Thyroid gland (tissue), 4 donors: ENCODE measurements around the gene UMODL1.

Source experiments
- POLR2A ChIP-seq, 2 donors: fragments of 450-650 bp; IDR thresholded peaks; one replicate each; pipeline ENCODE4 v1.6.1; 2017; ENCODE audit warnings: antibody characterized with exemption in 2 of 2, mild to moderate bottlenecking in 2 of 2, moderate library complexity in 1 of 2
- TF ChIP-seq, protein P1 (sequence below), 6 experiments: fragments of 200-600 bp in 3 of 6; fragments of 450-650 bp in 3 of 6; sonication (generic) in 3 of 6; IDR thresholded peaks; one replicate each; pipeline ENCODE4 v1.5.1; 2016 to 2019; ENCODE audit warnings: antibody characterized with exemption in 6 of 6, mild to moderate bottlenecking in 2 of 6, inconsistent platforms in 1 of 6, moderate library complexity in 1 of 6

GRCh38 chr21:42118901-42119300 is 47.8 kb downstream of the UMODL1 start:
- TF ChIP-seq, protein P1, sequence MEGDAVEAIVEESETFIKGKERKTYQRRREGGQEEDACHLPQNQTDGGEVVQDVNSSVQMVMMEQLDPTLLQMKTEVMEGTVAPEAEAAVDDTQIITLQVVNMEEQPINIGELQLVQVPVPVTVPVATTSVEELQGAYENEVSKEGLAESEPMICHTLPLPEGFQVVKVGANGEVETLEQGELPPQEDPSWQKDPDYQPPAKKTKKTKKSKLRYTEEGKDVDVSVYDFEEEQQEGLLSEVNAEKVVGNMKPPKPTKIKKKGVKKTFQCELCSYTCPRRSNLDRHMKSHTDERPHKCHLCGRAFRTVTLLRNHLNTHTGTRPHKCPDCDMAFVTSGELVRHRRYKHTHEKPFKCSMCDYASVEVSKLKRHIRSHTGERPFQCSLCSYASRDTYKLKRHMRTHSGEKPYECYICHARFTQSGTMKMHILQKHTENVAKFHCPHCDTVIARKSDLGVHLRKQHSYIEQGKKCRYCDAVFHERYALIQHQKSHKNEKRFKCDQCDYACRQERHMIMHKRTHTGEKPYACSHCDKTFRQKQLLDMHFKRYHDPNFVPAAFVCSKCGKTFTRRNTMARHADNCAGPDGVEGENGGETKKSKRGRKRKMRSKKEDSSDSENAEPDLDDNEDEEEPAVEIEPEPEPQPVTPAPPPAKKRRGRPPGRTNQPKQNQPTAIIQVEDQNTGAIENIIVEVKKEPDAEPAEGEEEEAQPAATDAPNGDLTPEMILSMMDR (IDR thresholded peaks at IDR 0.05), result no peak
- no peak for TF ChIP-seq POLR2A (IDR thresholded peaks at IDR 0.05)
